ENCODE measurements around the gene LHX5.
"Not testable (repeated sequence)": the region's sequence is repeated elsewhere in the genome, so short reads cannot be mapped to it uniquely, and the experiment has no call there.

Gene LHX5

DNA sequence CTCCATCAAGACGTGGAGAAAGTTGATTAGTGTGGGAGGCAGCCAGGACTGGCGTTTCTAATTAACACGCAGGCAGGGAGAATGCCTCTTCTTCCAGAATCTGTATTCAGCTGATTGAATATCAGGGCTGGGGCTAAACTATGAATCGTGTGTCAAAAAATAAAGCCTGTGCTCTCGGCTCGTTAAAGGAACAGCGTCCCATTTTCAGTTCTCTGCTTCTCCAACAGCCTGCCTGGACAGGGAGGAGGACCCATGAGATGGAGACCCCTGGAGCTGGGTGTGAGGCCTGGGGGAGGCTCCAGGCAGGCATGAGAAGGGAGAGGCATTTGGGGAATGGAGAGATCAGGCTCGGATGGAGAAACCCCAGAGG, 28.6 kb upstream of the LHX5 start:
- H3K9me3 ChIP-seq: peaks cover 12% of the 10 kb centered on the region; the same call in 1 of the 2 replicates
- no peak for TF ChIP-seq Cebpa-rat (IDR thresholded peaks at IDR 0.05)
- no peak overlapping the region for H3K4me2 ChIP-seq
- H3K4me3 ChIP-seq: no peak overlapping the region
- no peaks in the 10 kb centered on the region for H3K27me3 ChIP-seq
- no peak overlapping the region for H3K9ac ChIP-seq
- H3K27ac ChIP-seq: no peak overlapping the region
- H3K36me3 ChIP-seq: no peaks in the 10 kb centered on the region
- no peaks in the 10 kb centered on the region for H4K20me1 ChIP-seq
- H3K4me1 ChIP-seq: no peaks in the 10 kb centered on the region

DNA sequence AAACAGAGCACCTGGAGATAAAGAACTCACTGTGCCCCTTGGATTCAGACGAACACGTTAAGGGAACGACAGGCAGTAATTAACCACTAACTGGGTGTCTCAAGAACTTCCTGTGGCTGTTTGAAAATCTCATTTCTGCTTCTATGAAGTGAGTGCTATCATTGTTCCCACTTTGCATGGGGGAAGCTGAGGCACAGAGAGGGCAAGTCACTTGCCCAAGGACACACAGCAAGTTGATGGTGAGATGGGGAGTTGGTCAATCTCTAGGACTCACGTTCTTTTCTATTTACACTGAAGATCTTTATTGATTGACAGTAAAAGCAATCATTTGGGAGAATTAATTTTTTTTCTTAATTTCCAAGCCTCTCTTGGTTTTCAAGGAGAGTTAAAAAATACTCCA, 26.8 kb upstream of the LHX5 start:
- Histone ChIP-seq H3K27me3 (no peaks in the 10 kb centered on the region), H4K20me1 (no peaks in the 10 kb centered on the region), H3K9me3 (peaks cover 5% of the 10 kb centered on the region; the same call in 1 of the 2 replicates)

DNA sequence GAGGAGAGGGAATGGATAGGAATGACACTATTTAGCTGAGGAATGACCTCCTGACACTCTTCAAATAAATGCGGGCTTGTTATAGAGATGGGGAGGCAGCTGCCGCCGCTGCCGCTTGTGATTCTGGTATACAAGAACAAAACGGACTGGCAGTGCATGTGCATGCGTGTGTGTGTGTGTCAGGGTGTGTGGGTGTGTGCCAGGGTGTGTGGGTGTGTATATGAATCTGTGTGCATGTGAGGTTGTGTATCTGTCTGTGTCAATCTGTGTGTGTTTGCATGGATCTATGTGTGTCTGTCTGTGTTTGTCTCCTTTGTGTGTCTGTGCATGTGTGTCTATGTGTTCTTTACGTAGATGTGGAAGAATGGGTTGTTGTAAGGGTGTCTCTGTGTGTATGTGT, 26.0 kb upstream of the LHX5 start:
- H3K36me3 ChIP-seq: no peaks in the 10 kb centered on the region
- no peak overlapping the region for H3K4me2 ChIP-seq
- H4K20me1 ChIP-seq: no peaks in the 10 kb centered on the region
- no peak overlapping the region for H3K4me3 ChIP-seq
- H3K9me3 ChIP-seq: peaks cover 9% of the 10 kb centered on the region
- H3K27me3 ChIP-seq: no peaks in the 10 kb centered on the region
- H3K4me1 ChIP-seq: no peaks in the 10 kb centered on the region
- H3K9ac ChIP-seq: no peak overlapping the region
- no peak for TF ChIP-seq Cebpa-rat (IDR thresholded peaks at IDR 0.05)
- H3K27ac ChIP-seq: no peak overlapping the region

More for the DNA sequence above, 26.8 kb upstream of the LHX5 start:
- no peak overlapping the region for H3K27ac ChIP-seq
- H3K4me3 ChIP-seq: no peak overlapping the region
- H3K4me2 ChIP-seq: no peak overlapping the region
- H3K4me1 ChIP-seq: no peaks in the 10 kb centered on the region
- no peak overlapping the region for H3K9ac ChIP-seq
- no peaks in the 10 kb centered on the region for H3K36me3 ChIP-seq
- TF ChIP-seq Cebpa-rat (IDR thresholded peaks at IDR 0.05): no peak

DNA sequence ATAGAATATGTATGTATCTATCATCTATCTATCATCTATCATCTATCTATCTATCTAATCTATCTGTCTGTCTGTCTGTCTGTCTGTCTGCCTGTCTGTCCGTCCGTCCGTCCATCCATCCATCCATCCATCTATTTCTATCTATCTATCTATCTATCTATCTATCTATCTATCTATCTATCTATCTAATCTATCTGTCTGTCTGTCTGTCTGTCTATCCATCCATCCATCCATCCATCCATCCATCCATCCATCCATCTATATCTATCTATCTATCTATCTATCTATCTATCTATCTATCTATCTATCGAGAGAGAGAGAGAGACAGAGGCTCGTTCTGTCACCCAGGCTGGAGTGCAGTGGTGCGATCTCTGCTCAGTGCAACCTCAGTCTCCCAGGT, 24.3 kb upstream of the LHX5 start:
- not testable (repeated sequence) for H3K27ac ChIP-seq, H3K9ac ChIP-seq, H4K20me1 ChIP-seq, H3K4me2 ChIP-seq, H3K4me1 ChIP-seq, H3K36me3 ChIP-seq, H3K4me3 ChIP-seq, H3K27me3 ChIP-seq
- H3K9me3 ChIP-seq: peaks cover 23% of the 10 kb centered on the region

DNA sequence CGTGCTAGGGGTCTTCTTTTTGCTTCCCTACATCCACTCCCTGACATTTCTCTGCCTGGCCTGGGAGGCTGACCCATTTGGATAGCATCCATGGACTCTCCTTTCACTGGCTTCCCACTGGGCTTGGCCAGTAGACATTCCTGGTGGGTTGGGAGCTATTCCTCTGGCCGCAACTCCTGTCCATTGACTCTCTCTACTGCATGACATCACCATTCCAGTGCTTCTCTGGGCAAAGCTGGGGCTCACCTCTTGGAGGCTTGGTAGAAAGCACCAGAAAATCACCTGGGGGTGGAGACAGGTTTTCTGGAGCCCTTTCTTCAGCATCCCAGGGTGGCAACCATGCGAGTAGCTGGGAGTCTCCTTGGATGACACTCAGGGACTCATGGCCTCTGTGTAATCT, 16.7 kb upstream of the LHX5 start:
- peaks cover 9% of the 10 kb centered on the region for H3K4me1 ChIP-seq
- no peak overlapping the region for H3K9ac ChIP-seq
- no peaks in the 10 kb centered on the region for H3K36me3 ChIP-seq
- H3K27ac ChIP-seq: no peak overlapping the region
- TF ChIP-seq Cebpa-rat (IDR thresholded peaks at IDR 0.05): no peak
- no peak overlapping the region for H3K4me2 ChIP-seq
- H3K4me3 ChIP-seq: no peak overlapping the region
- no peaks in the 10 kb centered on the region for H3K27me3 ChIP-seq
- peaks cover 28% of the 10 kb centered on the region for H3K9me3 ChIP-seq
- no peaks in the 10 kb centered on the region; the same call in 1 of the 2 replicates for H4K20me1 ChIP-seq

GRCh38 chr12:113486722-113487121, 15.1 kb upstream of the LHX5 start:
- peaks cover 9% of the 10 kb centered on the region for H3K4me1 ChIP-seq
- H3K9me3 ChIP-seq: peaks cover 12% of the 10 kb centered on the region
- H3K27me3 ChIP-seq: no peaks in the 10 kb centered on the region; the same call in 1 of the 2 replicates
- H3K4me2 ChIP-seq: no peak overlapping the region
- no peaks in the 10 kb centered on the region for H3K36me3 ChIP-seq
- H3K4me3 ChIP-seq: no peak overlapping the region
- H3K27ac ChIP-seq: no peak overlapping the region
- TF ChIP-seq Cebpa-rat (IDR thresholded peaks at IDR 0.05): no peak
- no peaks in the 10 kb centered on the region; the same call in 1 of the 2 replicates for H4K20me1 ChIP-seq
- H3K9ac ChIP-seq: no peak overlapping the region

DNA sequence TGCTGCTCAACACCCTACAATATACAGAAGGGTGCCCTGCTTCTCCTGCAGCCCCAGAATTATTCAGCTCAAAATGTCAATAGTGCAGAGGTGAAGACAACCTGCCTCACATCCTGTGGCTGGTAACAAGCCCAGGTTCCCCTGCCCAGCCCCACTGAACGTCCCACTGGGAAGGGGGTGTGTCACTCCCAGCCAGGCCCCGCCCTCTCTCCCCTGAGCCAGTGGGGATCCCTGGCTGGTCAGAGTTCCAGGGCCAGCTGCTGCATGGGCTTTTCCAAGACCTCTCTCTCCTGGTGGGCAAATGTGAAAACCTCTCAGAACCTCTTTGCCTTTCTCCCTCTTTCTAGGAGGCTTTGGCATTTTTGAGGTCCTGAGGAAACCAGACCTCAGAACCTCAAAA, 13.7 kb upstream of the LHX5 start:
- TF ChIP-seq Cebpa-rat (IDR thresholded peaks at IDR 0.05): no peak
- Histone ChIP-seq H3K27me3 (peaks cover 13% of the 10 kb centered on the region), H3K27ac (no peak overlapping the region), H3K9me3 (no peaks in the 10 kb centered on the region), H4K20me1 (no peaks in the 10 kb centered on the region; the same call in 1 of the 2 replicates), H3K4me1 (peaks cover 9% of the 10 kb centered on the region), H3K36me3 (no peaks in the 10 kb centered on the region), H3K4me3 (no peak overlapping the region), H3K4me2 (peak overlapping the region; percentile 39; the same call in 1 of the 2 replicates), H3K9ac (no peak overlapping the region)

GRCh38 chr12:113482334-113482733, 10.7 kb upstream of the LHX5 start:
- Histone ChIP-seq H3K4me3 (no peak overlapping the region), H4K20me1 (no peaks in the 10 kb centered on the region; the same call in 1 of the 2 replicates), H3K9ac (no peak overlapping the region), H3K36me3 (no peaks in the 10 kb centered on the region), H3K27ac (no peak overlapping the region), H3K9me3 (peaks cover 30% of the 10 kb centered on the region), H3K4me2 (no peak overlapping the region), H3K27me3 (peaks cover 43% of the 10 kb centered on the region), H3K4me1 (peaks cover 9% of the 10 kb centered on the region)
- no peak for TF ChIP-seq Cebpa-rat (IDR thresholded peaks at IDR 0.05)

DNA sequence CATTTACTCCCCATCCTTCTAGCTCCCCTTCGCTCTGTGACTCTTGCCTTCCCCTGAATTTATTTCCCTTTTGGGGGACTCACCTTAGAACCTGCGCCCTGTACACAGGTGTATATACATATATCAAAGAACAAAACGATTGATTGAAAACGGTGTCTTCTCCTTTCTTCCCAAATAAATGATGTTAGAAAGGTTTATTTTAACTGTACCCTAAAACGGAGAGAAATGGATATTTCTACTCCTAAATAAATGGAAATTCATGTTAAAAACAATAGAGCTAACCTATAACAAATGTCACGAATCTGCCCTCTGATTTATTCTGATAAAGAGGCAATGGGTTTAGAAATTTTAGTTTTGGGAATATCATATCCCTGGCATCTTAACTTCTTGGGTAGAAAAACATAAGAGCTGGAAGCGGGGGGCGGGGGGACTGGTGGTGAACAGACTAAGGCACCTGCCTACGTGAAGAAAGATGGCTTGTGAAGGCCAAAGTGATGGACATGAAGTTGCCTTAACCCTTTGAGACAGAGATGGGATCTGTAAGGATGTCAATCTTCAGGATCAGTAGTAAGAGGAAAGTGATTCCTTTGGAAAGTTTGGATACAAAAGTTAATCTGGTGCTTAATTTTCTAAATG, 8.8 kb upstream of the LHX5 start:
- Histone ChIP-seq H3K9ac (no peak overlapping the region), H3K36me3 (no peaks in the 10 kb centered on the region), H4K20me1 (peaks cover 2% of the 10 kb centered on the region; the same call in 1 of the 2 replicates), H3K27me3 (peaks cover 59% of the 10 kb centered on the region), H3K9me3 (peaks cover 45% of the 10 kb centered on the region), H3K4me1 (peaks cover 9% of the 10 kb centered on the region), H3K4me2 (no peak overlapping the region), H3K4me3 (no peak overlapping the region), H3K27ac (no peak overlapping the region)
- no peak for TF ChIP-seq Cebpa-rat (IDR thresholded peaks at IDR 0.05)

- Histone ChIP-seq H3K27ac (no peak overlapping the region), H3K4me3 (no peak overlapping the region), H3K27me3 (peaks cover 66% of the 10 kb centered on the region), H3K9ac (no peak overlapping the region), H3K4me2 (no peak overlapping the region), H3K9me3 (peaks cover 52% of the 10 kb centered on the region), H3K4me1 (peaks cover 2% of the 10 kb centered on the region), H4K20me1 (peaks cover 7% of the 10 kb centered on the region; the same call in 1 of the 2 replicates), H3K36me3 (no peaks in the 10 kb centered on the region)
- no peak for TF ChIP-seq Cebpa-rat (IDR thresholded peaks at IDR 0.05)
Observed at GRCh38 chr12:113479590-113480335, 8.1 kb upstream of the LHX5 start.
